Neural cell (in vitro differentiated cells): Measurements from ENCODE around the gene PALM3. TPM values are rescaled to one million over a fixed set of nuclear protein-coding genes. Genes with fewer than 3 reads are reported as not detected.
"Not testable (repeated sequence)": the region's sequence is repeated elsewhere in the genome, so short reads cannot be mapped to it uniquely, and the experiment has no call there.

Experiments used
- H2AFZ ChIP-seq: fragments of 200-600, 300-800 bp; sonication (generic), shearing (Covaris generic); 2 replicates; pipeline ENCODE4 v1.6.0; 2014; ENCODE audit warnings: low read depth, mild to moderate bottlenecking, antibody characterized with exemption, low read length, moderate library complexity
- H3F3A ChIP-seq: fragments of 200-600 bp; shearing (Covaris generic); 2 replicates; pipeline ENCODE4 v1.6.1; 2016; ENCODE audit warnings: mild to moderate bottlenecking, moderate library complexity, mixed read lengths, antibody characterized with exemption, low read length; ENCODE audit not compliant: insufficient read depth, poor library complexity, severe bottlenecking
- H3K27ac ChIP-seq: fragments of 200-600, 300-800 bp; sonication (generic), shearing (Covaris generic); 2 replicates; pipeline ENCODE4 v1.5.1; 2014; ENCODE audit warnings: mild to moderate bottlenecking, low read length, moderate library complexity
- H3K27me3 ChIP-seq: fragments of 300-800, 200-600 bp; sonication (generic), shearing (Covaris generic); 2 replicates; pipeline ENCODE4 v1.6.0; 2014; ENCODE audit warnings: mild to moderate bottlenecking, low read depth, low read length, moderate library complexity; ENCODE audit not compliant: insufficient read depth
- H3K36me3 ChIP-seq: fragments of 300-800, 200-600 bp; sonication (generic), shearing (Covaris generic); 2 replicates; pipeline ENCODE4 v1.5.1; 2014; ENCODE audit warnings: mild to moderate bottlenecking, antibody characterized with exemption, low read length, moderate library complexity; ENCODE audit not compliant: insufficient read depth
- H3K4me2 ChIP-seq: fragments of 300-800, 200-600 bp; sonication (generic), shearing (Covaris generic); 2 replicates; pipeline ENCODE4 v1.6.0; 2014; ENCODE audit warnings: mild to moderate bottlenecking, low read length
- H3K4me3 ChIP-seq: fragments of 300-800, 200-600 bp; sonication (generic), shearing (Covaris generic); 2 replicates; pipeline ENCODE4 v1.5.1; 2014; ENCODE audit warnings: mild to moderate bottlenecking, low read length, moderate library complexity
- H3K79me2 ChIP-seq: fragments of 200-600 bp; shearing (Covaris generic); replicated peaks from 2 replicates; pipeline ENCODE4 v1.6.0; 2014; ENCODE audit warnings: mild to moderate bottlenecking, low read length, moderate library complexity; ENCODE audit not compliant: insufficient read depth
- H3K9ac ChIP-seq: fragments of 300-800, 200-600 bp; sonication (generic), shearing (Covaris generic); 2 replicates; pipeline ENCODE4 v1.6.1; 2016; ENCODE audit warnings: mild to moderate bottlenecking, low read length, mixed read lengths
- H3K9me2 ChIP-seq: fragments of 200-600 bp; shearing (Covaris generic); 2 replicates; pipeline ENCODE4 v1.6.1; 2016; ENCODE audit warnings: mild to moderate bottlenecking, low read length, mixed read lengths; ENCODE audit not compliant: insufficient read depth
- H3K9me3 ChIP-seq: fragments of 200-600, 300-800 bp; sonication (generic), shearing (Covaris generic); 2 replicates; pipeline ENCODE4 v1.6.1; 2016; ENCODE audit warnings: mild to moderate bottlenecking, mixed run types, low read length, moderate library complexity, mixed read lengths
- H4K20me1 ChIP-seq: fragments of 200-600 bp; shearing (Covaris generic); 2 replicates; pipeline ENCODE4 v1.6.1; 2016; ENCODE audit warnings: mild to moderate bottlenecking, mixed run types; ENCODE audit not compliant: insufficient read depth
- EP300 ChIP-seq: fragments of 450-650 bp; conservative IDR thresholded peaks from 2 replicates; pipeline ENCODE4 v1.6.1; 2014; ENCODE audit warnings: antibody characterized with exemption, mild to moderate bottlenecking, moderate library complexity; ENCODE audit not compliant: poor library complexity, severe bottlenecking
- EZH2 ChIP-seq: fragments of 200-600, 300-800 bp; shearing (Covaris generic), sonication (generic); IDR thresholded peaks from 2 replicates; pipeline ENCODE4 v1.6.1; 2014; ENCODE audit warnings: antibody characterized with exemption, low read length, borderline replicate concordance, mild to moderate bottlenecking; ENCODE audit not compliant: insufficient read depth, poor library complexity, severe bottlenecking
- MXI1 ChIP-seq: fragments of 450-650 bp; conservative IDR thresholded peaks from 2 replicates; pipeline ENCODE4 v1.6.1; 2014; ENCODE audit warnings: antibody characterized with exemption, mild to moderate bottlenecking; ENCODE audit not compliant: poor library complexity, severe bottlenecking
- POLR2AphosphoS5 ChIP-seq: IDR thresholded peaks from 2 replicates; pipeline ENCODE4 v1.6.1; 2012
- RAD21 ChIP-seq: fragments of 450-650 bp; conservative IDR thresholded peaks from 2 replicates; pipeline ENCODE4 v1.6.1; 2014; ENCODE audit warnings: antibody characterized with exemption, mild to moderate bottlenecking, moderate library complexity
- SMC3 ChIP-seq: fragments of 450-650 bp; conservative IDR thresholded peaks from 2 replicates; pipeline ENCODE4 v1.6.1; 2014; ENCODE audit warnings: antibody characterized with exemption, mild to moderate bottlenecking, moderate library complexity; ENCODE audit not compliant: poor library complexity
- TAF1 ChIP-seq: IDR thresholded peaks from 2 replicates; pipeline ENCODE4 v1.6.1; 2012; ENCODE audit warnings: low read depth
- polyA plus RNA-seq: library from polyadenylated mRNA; depleted of rRNA; stranded (reverse); fragments of >200 nt; gene quantifications from 2 replicates; pipeline ENCODE4 v1.2.3, GENCODE V29; 2014
- TF ChIP-seq, protein P1 (sequence below): IDR thresholded peaks from 2 replicates; pipeline ENCODE4 v1.6.1; 2012; ENCODE audit warnings: borderline replicate concordance
- TF ChIP-seq, protein P2 (sequence below): fragments of 450-650 bp; IDR thresholded peaks from 2 replicates; pipeline ENCODE4 v1.5.1; 2014; ENCODE audit warnings: antibody characterized with exemption, mild to moderate bottlenecking, moderate library complexity; ENCODE audit not compliant: poor library complexity, severe bottlenecking

PALM3 gene
- polyA plus RNA-seq, 1 donor from 2014 or later, result 0.33 TPM

DNA sequence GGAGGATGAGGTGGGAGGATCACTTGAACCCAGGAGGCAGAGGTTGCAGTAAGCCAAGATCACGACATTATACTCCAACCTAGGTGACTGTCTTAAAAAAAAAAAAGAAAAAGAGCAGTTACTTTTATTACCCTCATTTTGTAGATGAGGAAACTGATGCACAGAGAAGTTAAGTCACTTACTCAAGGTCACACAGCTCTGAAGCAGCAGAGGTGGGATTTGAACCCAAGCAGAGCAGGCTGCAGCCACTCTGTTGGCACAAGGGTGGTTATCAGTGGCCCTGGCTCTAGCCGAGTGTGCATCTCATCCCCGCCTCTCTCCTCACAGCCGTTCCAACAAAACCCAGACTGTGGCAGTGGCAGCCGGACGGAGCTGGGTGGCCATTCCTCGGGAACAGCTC is 22.7 kb downstream of the PALM3 start:
- Histone ChIP-seq H3K9ac (no peak overlapping the region), H3K9me2 (no peaks in the 10 kb centered on the region), H3K27ac (no peak overlapping the region), H3K36me3 (no peaks in the 10 kb centered on the region), H3F3A (no peaks in the 10 kb centered on the region), H3K27me3 (no peaks in the 10 kb centered on the region), H3K4me2 (no peak overlapping the region), H3K4me3 (no peak overlapping the region), H3K79me2 (no peaks in the 10 kb centered on the region), H2AFZ (no peak overlapping the region), H3K9me3 (no peaks in the 10 kb centered on the region), H4K20me1 (no peaks in the 10 kb centered on the region)
- no peak for TF ChIP-seq EP300
- no peak for TF ChIP-seq TAF1
- TF ChIP-seq RAD21, result no peak
- TF ChIP-seq POLR2AphosphoS5, result no peak
- TF ChIP-seq, protein P1, sequence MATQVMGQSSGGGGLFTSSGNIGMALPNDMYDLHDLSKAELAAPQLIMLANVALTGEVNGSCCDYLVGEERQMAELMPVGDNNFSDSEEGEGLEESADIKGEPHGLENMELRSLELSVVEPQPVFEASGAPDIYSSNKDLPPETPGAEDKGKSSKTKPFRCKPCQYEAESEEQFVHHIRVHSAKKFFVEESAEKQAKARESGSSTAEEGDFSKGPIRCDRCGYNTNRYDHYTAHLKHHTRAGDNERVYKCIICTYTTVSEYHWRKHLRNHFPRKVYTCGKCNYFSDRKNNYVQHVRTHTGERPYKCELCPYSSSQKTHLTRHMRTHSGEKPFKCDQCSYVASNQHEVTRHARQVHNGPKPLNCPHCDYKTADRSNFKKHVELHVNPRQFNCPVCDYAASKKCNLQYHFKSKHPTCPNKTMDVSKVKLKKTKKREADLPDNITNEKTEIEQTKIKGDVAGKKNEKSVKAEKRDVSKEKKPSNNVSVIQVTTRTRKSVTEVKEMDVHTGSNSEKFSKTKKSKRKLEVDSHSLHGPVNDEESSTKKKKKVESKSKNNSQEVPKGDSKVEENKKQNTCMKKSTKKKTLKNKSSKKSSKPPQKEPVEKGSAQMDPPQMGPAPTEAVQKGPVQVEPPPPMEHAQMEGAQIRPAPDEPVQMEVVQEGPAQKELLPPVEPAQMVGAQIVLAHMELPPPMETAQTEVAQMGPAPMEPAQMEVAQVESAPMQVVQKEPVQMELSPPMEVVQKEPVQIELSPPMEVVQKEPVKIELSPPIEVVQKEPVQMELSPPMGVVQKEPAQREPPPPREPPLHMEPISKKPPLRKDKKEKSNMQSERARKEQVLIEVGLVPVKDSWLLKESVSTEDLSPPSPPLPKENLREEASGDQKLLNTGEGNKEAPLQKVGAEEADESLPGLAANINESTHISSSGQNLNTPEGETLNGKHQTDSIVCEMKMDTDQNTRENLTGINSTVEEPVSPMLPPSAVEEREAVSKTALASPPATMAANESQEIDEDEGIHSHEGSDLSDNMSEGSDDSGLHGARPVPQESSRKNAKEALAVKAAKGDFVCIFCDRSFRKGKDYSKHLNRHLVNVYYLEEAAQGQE, result no peak
- no peak for TF ChIP-seq SMC3
- TF ChIP-seq, protein P2, sequence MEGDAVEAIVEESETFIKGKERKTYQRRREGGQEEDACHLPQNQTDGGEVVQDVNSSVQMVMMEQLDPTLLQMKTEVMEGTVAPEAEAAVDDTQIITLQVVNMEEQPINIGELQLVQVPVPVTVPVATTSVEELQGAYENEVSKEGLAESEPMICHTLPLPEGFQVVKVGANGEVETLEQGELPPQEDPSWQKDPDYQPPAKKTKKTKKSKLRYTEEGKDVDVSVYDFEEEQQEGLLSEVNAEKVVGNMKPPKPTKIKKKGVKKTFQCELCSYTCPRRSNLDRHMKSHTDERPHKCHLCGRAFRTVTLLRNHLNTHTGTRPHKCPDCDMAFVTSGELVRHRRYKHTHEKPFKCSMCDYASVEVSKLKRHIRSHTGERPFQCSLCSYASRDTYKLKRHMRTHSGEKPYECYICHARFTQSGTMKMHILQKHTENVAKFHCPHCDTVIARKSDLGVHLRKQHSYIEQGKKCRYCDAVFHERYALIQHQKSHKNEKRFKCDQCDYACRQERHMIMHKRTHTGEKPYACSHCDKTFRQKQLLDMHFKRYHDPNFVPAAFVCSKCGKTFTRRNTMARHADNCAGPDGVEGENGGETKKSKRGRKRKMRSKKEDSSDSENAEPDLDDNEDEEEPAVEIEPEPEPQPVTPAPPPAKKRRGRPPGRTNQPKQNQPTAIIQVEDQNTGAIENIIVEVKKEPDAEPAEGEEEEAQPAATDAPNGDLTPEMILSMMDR, result no peak
- TF ChIP-seq MXI1, result no peak
- no peak for TF ChIP-seq EZH2

DNA sequence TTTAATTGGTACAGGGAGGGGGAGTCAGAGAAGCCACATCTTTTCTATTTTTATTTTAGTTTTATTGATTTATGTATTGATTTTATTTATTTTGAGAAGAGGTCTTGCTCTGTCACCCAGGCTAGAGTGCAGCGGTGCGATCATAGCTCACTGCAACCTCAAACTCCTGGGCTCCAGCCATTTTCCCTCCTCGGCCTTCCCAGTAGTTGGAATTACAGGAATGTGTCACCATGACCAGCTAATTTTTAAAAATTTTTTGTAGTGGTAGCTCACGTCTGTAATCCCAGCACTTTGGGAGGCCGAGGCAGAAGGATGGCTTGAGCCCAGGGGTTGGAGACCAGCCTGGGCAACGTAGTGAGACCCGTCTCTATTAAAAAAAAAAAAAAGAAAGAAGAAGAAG is 26.2 kb downstream of the PALM3 start:
- H3K36me3 ChIP-seq, result no peaks in the 10 kb centered on the region
- H3K27me3 ChIP-seq, result peaks cover 16% of the 10 kb centered on the region

DNA sequence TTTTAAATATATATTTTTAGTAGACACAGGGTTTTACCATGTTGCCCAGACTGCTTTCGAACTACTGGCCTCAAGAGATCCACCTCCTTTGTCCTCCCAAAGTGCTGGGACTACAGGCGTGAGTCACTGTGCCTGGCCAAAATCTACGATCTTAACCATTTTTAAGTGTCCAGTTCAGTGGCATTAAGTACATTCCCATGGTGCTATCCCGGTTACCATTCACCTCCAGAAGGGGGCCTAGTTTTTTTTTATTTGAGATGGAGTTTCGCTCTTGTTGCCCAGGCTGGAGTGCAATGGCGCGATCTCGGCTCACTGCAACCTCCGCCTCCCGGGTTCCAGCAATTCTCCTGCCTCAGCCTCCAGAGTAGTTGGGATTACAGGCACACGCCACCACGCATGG is 26.7 kb downstream of the PALM3 start:
- not testable (repeated sequence) for H3K4me3 ChIP-seq, H3K9me2 ChIP-seq, H3K36me3 ChIP-seq, H3K9ac ChIP-seq, H3K9me3 ChIP-seq, H3K79me2 ChIP-seq, H3F3A ChIP-seq, H4K20me1 ChIP-seq, H3K27ac ChIP-seq, H2AFZ ChIP-seq, H3K4me2 ChIP-seq
- peaks cover 19% of the 10 kb centered on the region for H3K27me3 ChIP-seq

More for the DNA sequence above, 26.2 kb downstream of the PALM3 start:
- Histone ChIP-seq H3K4me2 (no peak overlapping the region), H4K20me1 (no peaks in the 10 kb centered on the region), H3K4me3 (no peak overlapping the region), H3K79me2 (no peaks in the 10 kb centered on the region), H3K9me3 (no peaks in the 10 kb centered on the region), H3K27ac (no peak overlapping the region), H3K9ac (no peak overlapping the region), H3K9me2 (no peaks in the 10 kb centered on the region), H3F3A (no peaks in the 10 kb centered on the region), H2AFZ (no peak overlapping the region)
- TF ChIP-seq SMC3, result no peak
- TF ChIP-seq EZH2, result no peak
- TF ChIP-seq, protein P2, result no peak
- TF ChIP-seq EP300, result no peak
- TF ChIP-seq POLR2AphosphoS5, result no peak
- TF ChIP-seq RAD21, result no peak
